K562 (cell line): Measurements from ENCODE around the gene TRERF1. TPM values are rescaled to one million over a fixed set of nuclear protein-coding genes. Genes with fewer than 3 reads are reported as not detected.

Experiments
- ATAC-seq: fragments of 200-7000 bp; cut with Tn5 transposase; 3 replicates; pipeline ENCODE4 v1.9.1; 2020; ENCODE audit warnings: moderate library complexity
- BruUV-seq: library from RNA; stranded (reverse); fragments of 400-500 nt; replicated peaks from 2 replicates; lab custom pipeline; 2021; lab: Mats Ljungman, UMichigan
- CTCF ChIA-PET: fragments of 300-600 bp; formaldehyde crosslinking; extraction: SDS; loops from one replicate; lab custom pipeline; 2021; ENCODE audit warnings: low intra/inter-chr PET ratio; lab: Yijun Ruan, JAX
- POLR2A ChIA-PET: fragments of 300-600, 350-650 bp; sonication (Branson Sonifier 250); formaldehyde crosslinking; extraction: SDS; loops from one replicate; lab custom pipeline; 2021; ENCODE audit warnings: antibody characterized with exemption, inconsistent platforms; lab: Yijun Ruan, JAX
- DNase-seq, 4 experiments: peaks; one replicate each; pipeline versions ENCODE4 v3.0.0 to v3.0.0-alpha.2; 2011 to 2018; ENCODE audit warnings: low spot score in 3 of 4, mixed read lengths in 3 of 4; ENCODE audit errors: extremely low read depth in 1 of 4
- FAIRE-seq: peaks from 2 replicates; lab custom pipeline; 2011; peaks lifted over from hg19 to GRCh38; lab: Jason Lieb, UNC
- H2AFZ ChIP-seq: 2 replicates; pipeline ENCODE4 v1.6.0; 2011; ENCODE audit warnings: low read depth, low read length, control low read depth, inconsistent platforms
- H3K27ac ChIP-seq: fragments of 200-600 bp; 3 replicates; pipeline ENCODE4 v1.8.0; 2011; ENCODE audit warnings: low read depth, mild to moderate bottlenecking, control low read depth, inconsistent platforms, low read length, moderate library complexity, mixed read lengths; ENCODE audit errors: extremely low read depth
- H3K27me3 ChIP-seq, 2 experiments: fragments of 300-600 bp in 1 of 2; 2 replicates in 1 of 2; 3 replicates in 1 of 2; pipeline versions ENCODE4 v1.6.0 to v1.8.0; 2011; ENCODE audit warnings: inconsistent platforms in 2 of 2, low read length in 2 of 2, mild to moderate bottlenecking in 1 of 2, mixed read lengths in 1 of 2, moderate library complexity in 1 of 2; ENCODE audit not compliant: control insufficient read depth in 2 of 2, insufficient read depth in 2 of 2
- H3K36me3 ChIP-seq: fragments of 300-600 bp; 3 replicates; pipeline ENCODE4 v1.8.0; 2011; ENCODE audit warnings: mild to moderate bottlenecking, low read length, inconsistent platforms; ENCODE audit not compliant: control insufficient read depth, insufficient read depth
- H3K4me1 ChIP-seq, 2 experiments: fragments of 200-600 bp in 1 of 2; replicated peaks in 1 of 2; 2 replicates in 1 of 2; 3 replicates in 1 of 2; pipeline versions ENCODE4 v1.5.1 to v1.8.0; 2011; ENCODE audit warnings: inconsistent platforms in 2 of 2, low read length in 2 of 2, mild to moderate bottlenecking in 1 of 2, mixed read lengths in 1 of 2, moderate library complexity in 1 of 2; ENCODE audit not compliant: control insufficient read depth in 2 of 2, insufficient read depth in 2 of 2
- H3K4me2 ChIP-seq: 2 replicates; pipeline ENCODE4 v1.6.1; 2011; ENCODE audit warnings: low read length, control low read depth, inconsistent platforms, mixed read lengths; ENCODE audit not compliant: insufficient read depth
- H3K4me3 ChIP-seq: fragments of 200-600 bp; sonication (generic), shearing (Covaris generic); 2 replicates; pipeline ENCODE4 v1.5.1; 2016; ENCODE audit warnings: control low read depth, inconsistent platforms
- H3K79me2 ChIP-seq: fragments of 200-600 bp; 3 replicates; pipeline ENCODE4 v1.8.0; 2011; ENCODE audit warnings: low read length, inconsistent platforms; ENCODE audit not compliant: control insufficient read depth, insufficient read depth
- H3K9ac ChIP-seq, 2 experiments: 2 replicates each; pipeline versions ENCODE4 v1.6.0 to v1.6.1; 2011; ENCODE audit warnings: low read depth in 2 of 2, low read length in 2 of 2, control low read depth in 1 of 2, inconsistent platforms in 1 of 2, mild to moderate bottlenecking in 1 of 2, mixed read lengths in 1 of 2; ENCODE audit not compliant: insufficient read depth in 1 of 2
- H3K9me1 ChIP-seq: one replicate; pipeline ENCODE4 v1.6.0; 2011; ENCODE audit warnings: inconsistent platforms, mild to moderate bottlenecking, low read length, moderate library complexity; ENCODE audit not compliant: control insufficient read depth, insufficient read depth
- H3K9me3 ChIP-seq: replicated peaks from 2 replicates; pipeline ENCODE4 v1.5.1; 2011; ENCODE audit warnings: low read depth, low read length, inconsistent platforms; ENCODE audit not compliant: control insufficient read depth, insufficient read depth
- H4K20me1 ChIP-seq: replicated peaks from 2 replicates; pipeline ENCODE4 v1.6.1; 2011; ENCODE audit warnings: low read length, inconsistent platforms, mixed read lengths; ENCODE audit not compliant: control insufficient read depth, insufficient read depth
- ASH1L ChIP-seq: fragments of 450-650 bp; IDR thresholded peaks from 2 replicates; pipeline ENCODE4 v1.6.1; 2018; ENCODE audit warnings: borderline replicate concordance, mild to moderate bottlenecking, low read depth; ENCODE audit not compliant: partially characterized antibody
- BRD9 ChIP-seq: fragments of 450-650 bp; IDR thresholded peaks from 2 replicates; pipeline ENCODE4 v1.6.1; 2018; ENCODE audit warnings: low read depth; ENCODE audit not compliant: partially characterized antibody
- EHMT2 ChIP-seq: fragments of 450-650 bp; IDR thresholded peaks from 2 replicates; pipeline ENCODE4 v1.6.1; 2018; ENCODE audit warnings: antibody characterized with exemption
- GMEB1 ChIP-seq: fragments of 250-450 bp; sonication (Bioruptor Pico); IDR thresholded peaks from 2 replicates; pipeline ENCODE4 v1.4.0; 2020; ENCODE audit warnings: mild to moderate bottlenecking
- NFE2L1 ChIP-seq: fragments of 450-650 bp; IDR thresholded peaks from 2 replicates; pipeline ENCODE4 v1.6.1; 2016; ENCODE audit warnings: missing genetic modification characterization, low read depth, mild to moderate bottlenecking, missing compliant biosample characterization, moderate library complexity, borderline replicate concordance
- RFX7 ChIP-seq: fragments of 250-450 bp; sonication (Bioruptor Pico); IDR thresholded peaks from 2 replicates; pipeline ENCODE4 v1.5.1; 2021; ENCODE audit warnings: mild to moderate bottlenecking
- TRIM24 ChIP-seq, 2 experiments: fragments of 450-650 bp; IDR thresholded peaks; 2 replicates each; pipeline ENCODE4 v1.6.1; 2016
- WGBS: fragments of 100-300 bp; shearing (Covaris generic); methylation state at CpG from one replicate; pipeline ENCODE4 v1.1.6; 2016; ENCODE audit warnings: low coverage, mixed read lengths; ENCODE audit not compliant: insufficient coverage; ENCODE audit errors: missing lambda C conversion rate; 5-methylcytosine and 5-hydroxymethylcytosine counted together
- in situ Hi-C: fragments of 300-500 bp; cut with MboI; formaldehyde crosslinking; loops from 4 replicates; pipeline ENCODE4 v1.15.0; 2018; ENCODE audit warnings: inconsistent platforms, mixed read lengths
- intact Hi-C: fragments of 100-400 bp; cut with micrococcal nuclease; formaldehyde crosslinking; loops from 2 replicates; pipeline ENCODE4 v1.14.2; 2022
- polyA plus RNA-seq, 8 experiments: library from polyadenylated mRNA; depleted of rRNA in 4 of 8; stranded (reverse) in 5 of 8; unstranded in 3 of 8; fragments of >200 nt; fragmentation: Nextera tagmentation in 2 of 8; fragmentation: Illumina TruSeq in 1 of 8; extraction: Ambion mirVana in 2 of 8; extraction: Trizol in 1 of 8; gene quantifications; 2 replicates each; pipeline versions ENCODE4 v1.2.1 to v1.2.3, GENCODE V29; 2011 to 2014; ENCODE audit warnings: inconsistent platforms in 1 of 8, missing spikeins in 1 of 8
- total RNA-seq, 7 experiments: library from RNA; depleted of rRNA in 6 of 7; stranded (reverse); fragments of >200 nt in 6 of 7; fragmentation: Illumina TruSeq in 2 of 7; extraction: Trizol in 2 of 7; gene quantifications; 2 replicates each; pipeline versions ENCODE4 v1.2.1 to v1.2.3, GENCODE V29; 2011 to 2021; ENCODE audit warnings: low replicate concordance in 1 of 7
- TF ChIP-seq, protein P1 (sequence below): fragments of 450-650 bp; IDR thresholded peaks from 2 replicates; pipeline ENCODE4 v1.6.1; 2017; ENCODE audit warnings: antibody characterized with exemption, mild to moderate bottlenecking

The TRERF1 gene
- total and polyA plus RNA-seq, 9 of the 15 experiments (the other 6 are each of a cell fraction or from before 2014, with no cell fraction given), result 0.04 to 0.20 (median 0.07) TPM; not detected in 3

- in situ Hi-C loops, result no loop called here
- no peaks in the 10 kb centered on the region for H4K20me1 ChIP-seq
- intact Hi-C loops, result no loop called here
- peaks cover 0 to 4% of the 10 kb centered on the region in 2 experiments; a peak in 2 of 5 replicates for H3K4me1 ChIP-seq
- DNase-seq (no peak), ATAC-seq (no peak), FAIRE-seq (no peak)
- H3K9me1 ChIP-seq, result no peaks in the 10 kb centered on the region
- peaks cover 22 to 46% of the 10 kb centered on the region in 2 experiments for H3K27me3 ChIP-seq
- ChIA-PET CTCF (no interaction called here), POLR2A (interaction anchor here (0.6 to 1.1 kb wide), 4 partner anchors 9 to 89 kb away, joined by 3 to 4 read pairs (median 4); no protein-coding TSS in a partner anchor)
- no peak overlapping the region for H2AFZ ChIP-seq
- no peak overlapping the region for H3K4me2 ChIP-seq
- no peaks in the 10 kb centered on the region for H3K79me2 ChIP-seq
- H3K36me3 ChIP-seq, result no peaks in the 10 kb centered on the region
- no TSS peak for BruUV-seq
- no peak overlapping the region for H3K9ac ChIP-seq
- H3K9me3 ChIP-seq, result no peaks in the 10 kb centered on the region
- no peak for TF ChIP-seq BRD9
- no peak for TF ChIP-seq ASH1L
- no peak for TF ChIP-seq GMEB1 (CRISPR knock-in tag)
- TF ChIP-seq NFE2L1, result no peak
- TF ChIP-seq TRIM24 (IDR thresholded peaks at IDR 0.05), result no peak
- no peak for TF ChIP-seq RFX7 (CRISPR knock-in tag)
- TF ChIP-seq EHMT2, result no peak
- TF ChIP-seq, protein P1, sequence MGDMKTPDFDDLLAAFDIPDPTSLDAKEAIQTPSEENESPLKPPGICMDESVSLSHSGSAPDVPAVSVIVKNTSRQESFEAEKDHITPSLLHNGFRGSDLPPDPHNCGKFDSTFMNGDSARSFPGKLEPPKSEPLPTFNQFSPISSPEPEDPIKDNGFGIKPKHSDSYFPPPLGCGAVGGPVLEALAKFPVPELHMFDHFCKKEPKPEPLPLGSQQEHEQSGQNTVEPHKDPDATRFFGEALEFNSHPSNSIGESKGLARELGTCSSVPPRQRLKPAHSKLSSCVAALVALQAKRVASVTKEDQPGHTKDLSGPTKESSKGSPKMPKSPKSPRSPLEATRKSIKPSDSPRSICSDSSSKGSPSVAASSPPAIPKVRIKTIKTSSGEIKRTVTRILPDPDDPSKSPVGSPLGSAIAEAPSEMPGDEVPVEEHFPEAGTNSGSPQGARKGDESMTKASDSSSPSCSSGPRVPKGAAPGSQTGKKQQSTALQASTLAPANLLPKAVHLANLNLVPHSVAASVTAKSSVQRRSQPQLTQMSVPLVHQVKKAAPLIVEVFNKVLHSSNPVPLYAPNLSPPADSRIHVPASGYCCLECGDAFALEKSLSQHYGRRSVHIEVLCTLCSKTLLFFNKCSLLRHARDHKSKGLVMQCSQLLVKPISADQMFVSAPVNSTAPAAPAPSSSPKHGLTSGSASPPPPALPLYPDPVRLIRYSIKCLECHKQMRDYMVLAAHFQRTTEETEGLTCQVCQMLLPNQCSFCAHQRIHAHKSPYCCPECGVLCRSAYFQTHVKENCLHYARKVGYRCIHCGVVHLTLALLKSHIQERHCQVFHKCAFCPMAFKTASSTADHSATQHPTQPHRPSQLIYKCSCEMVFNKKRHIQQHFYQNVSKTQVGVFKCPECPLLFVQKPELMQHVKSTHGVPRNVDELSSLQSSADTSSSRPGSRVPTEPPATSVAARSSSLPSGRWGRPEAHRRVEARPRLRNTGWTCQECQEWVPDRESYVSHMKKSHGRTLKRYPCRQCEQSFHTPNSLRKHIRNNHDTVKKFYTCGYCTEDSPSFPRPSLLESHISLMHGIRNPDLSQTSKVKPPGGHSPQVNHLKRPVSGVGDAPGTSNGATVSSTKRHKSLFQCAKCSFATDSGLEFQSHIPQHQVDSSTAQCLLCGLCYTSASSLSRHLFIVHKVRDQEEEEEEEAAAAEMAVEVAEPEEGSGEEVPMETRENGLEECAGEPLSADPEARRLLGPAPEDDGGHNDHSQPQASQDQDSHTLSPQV, result no peak
- H3K4me3 ChIP-seq, result no peak overlapping the region
- WGBS, result 5% methylated on average over 3 of the region's 3 CpGs
- H3K27ac ChIP-seq, result no peak overlapping the region
These were observed 73.2 kb downstream of the TRERF1 start for GRCh38 chr6:42378536-42378935.
